GM23338 (cell line): ENCODE data around the gene TSPAN10. TPM values are rescaled to one million over a fixed set of nuclear protein-coding genes. Genes with fewer than 3 reads are reported as not detected.

Experiments used
- ATAC-seq: fragments of 200-7000 bp; cut with Tn5 transposase; 3 replicates; pipeline ENCODE4 v1.9.1; 2020
- DNase-seq: peaks from one replicate; pipeline ENCODE4 v3.0.0-alpha.2; 2015; ENCODE audit warnings: low spot score
- H2AFZ ChIP-seq: fragments of 200-600 bp; sonication (generic); 2 replicates; pipeline ENCODE4 v1.8.0; 2016; ENCODE audit warnings: antibody characterized with exemption, mild to moderate bottlenecking, moderate library complexity
- H3F3A ChIP-seq: fragments of 200-600 bp; sonication (generic); replicated peaks from 2 replicates; pipeline ENCODE4 v1.8.0; 2017; ENCODE audit warnings: antibody characterized with exemption, mixed run types, low read depth
- H3K27ac ChIP-seq: fragments of 200-600 bp; sonication (generic); 2 replicates; pipeline ENCODE4 v1.6.1; 2016; ENCODE audit warnings: low read depth
- H3K27me3 ChIP-seq: fragments of 200-600 bp; sonication (generic); 2 replicates; pipeline ENCODE4 v1.8.0; 2016; ENCODE audit warnings: mild to moderate bottlenecking, mixed run types, moderate library complexity; ENCODE audit not compliant: insufficient read depth
- H3K36me3 ChIP-seq: fragments of 200-600 bp; sonication (generic); 2 replicates; pipeline ENCODE4 v1.8.0; 2016; ENCODE audit warnings: mild to moderate bottlenecking; ENCODE audit not compliant: insufficient read depth
- H3K4me1 ChIP-seq: fragments of 200-600 bp; sonication (generic); 2 replicates; pipeline ENCODE4 v1.8.0; 2016; ENCODE audit warnings: mild to moderate bottlenecking, moderate library complexity; ENCODE audit not compliant: insufficient read depth
- H3K4me2 ChIP-seq: fragments of 200-600 bp; sonication (generic); 2 replicates; pipeline ENCODE4 v1.7.1; 2017; ENCODE audit warnings: mixed run types
- H3K4me3 ChIP-seq: fragments of 200-600 bp; sonication (generic); 2 replicates; pipeline ENCODE4 v1.6.1; 2016; ENCODE audit warnings: mixed run types
- H3K79me2 ChIP-seq: fragments of 200-600 bp; sonication (generic); replicated peaks from 2 replicates; pipeline ENCODE4 v1.8.0; 2017; ENCODE audit warnings: mild to moderate bottlenecking; ENCODE audit not compliant: insufficient read depth
- H3K9me2 ChIP-seq: fragments of 200-600 bp; sonication (generic); 2 replicates; pipeline ENCODE4 v1.8.0; 2017; ENCODE audit not compliant: insufficient read depth
- H4K20me1 ChIP-seq: fragments of 200-600 bp; sonication (generic); replicated peaks from 2 replicates; pipeline ENCODE4 v1.8.0; 2017; ENCODE audit warnings: mild to moderate bottlenecking; ENCODE audit not compliant: insufficient read depth
- H3K27ac Mint-ChIP-seq: 2 replicates; pipeline ENCODE4 v1.8.0; 2020; ENCODE audit warnings: inconsistent platforms, mild to moderate bottlenecking, moderate library complexity, mixed read lengths
- H3K27me3 Mint-ChIP-seq: 3 replicates; pipeline ENCODE4 v1.8.0; 2022; ENCODE audit warnings: low read depth, mild to moderate bottlenecking, moderate library complexity, mixed read lengths, inconsistent platforms; ENCODE audit not compliant: insufficient read depth, poor library complexity
- H3K36me3 Mint-ChIP-seq: 3 replicates; pipeline ENCODE4 v1.8.0; 2021; ENCODE audit warnings: low read depth, mild to moderate bottlenecking, inconsistent platforms, moderate library complexity, mixed read lengths
- H3K4me1 Mint-ChIP-seq: 3 replicates; pipeline ENCODE4 v1.8.0; 2020; ENCODE audit warnings: mild to moderate bottlenecking, inconsistent platforms, mixed read lengths
- H3K4me3 Mint-ChIP-seq: 3 replicates; pipeline ENCODE4 v1.8.0; 2021; ENCODE audit warnings: moderate library complexity, mild to moderate bottlenecking, inconsistent platforms, mixed read lengths
- H3K9me3 Mint-ChIP-seq: 3 replicates; pipeline ENCODE4 v1.8.0; 2020; ENCODE audit warnings: moderate library complexity, mild to moderate bottlenecking, inconsistent platforms, mixed read lengths
- CREB1 ChIP-seq: fragments of 250-450 bp; sonication (Bioruptor Pico); IDR thresholded peaks from 2 replicates; pipeline ENCODE4 v1.5.0; 2020; ENCODE audit warnings: low read depth, mild to moderate bottlenecking, moderate library complexity
- EZH2 ChIP-seq: fragments of 200-600 bp; sonication (generic); IDR thresholded peaks from one replicate; pipeline ENCODE4 v1.8.0; 2017; ENCODE audit warnings: antibody characterized with exemption, mild to moderate bottlenecking, low read depth; ENCODE audit not compliant: unreplicated experiment
- EZH2phosphoT487 ChIP-seq: fragments of 200-600 bp; sonication (generic); IDR thresholded peaks from one replicate; pipeline ENCODE4 v1.8.1; 2018; ENCODE audit warnings: antibody characterized with exemption; ENCODE audit not compliant: unreplicated experiment
- JUNB ChIP-seq: IDR thresholded peaks from one replicate; pipeline ENCODE4 v1.6.1; 2016; ENCODE audit warnings: antibody characterized with exemption; ENCODE audit not compliant: unreplicated experiment
- NANOG ChIP-seq: IDR thresholded peaks from 2 replicates; pipeline ENCODE4 v1.6.1; 2016; ENCODE audit warnings: antibody characterized with exemption, borderline replicate concordance
- POLR2AphosphoS5 ChIP-seq: IDR thresholded peaks from 2 replicates; pipeline ENCODE4 v1.6.1; 2016; ENCODE audit warnings: antibody characterized with exemption, low read depth
- STAT1 ChIP-seq: IDR thresholded peaks from one replicate; pipeline ENCODE4 v1.6.1; 2016; ENCODE audit warnings: antibody characterized with exemption; ENCODE audit not compliant: unreplicated experiment
- ZNF114 ChIP-seq: fragments of 250-450 bp; sonication (Bioruptor Pico); IDR thresholded peaks from 2 replicates; pipeline ENCODE4 v1.5.0; 2020; ENCODE audit warnings: mild to moderate bottlenecking, moderate library complexity
- ZNF331 ChIP-seq: fragments of 250-450 bp; sonication (Bioruptor Pico); IDR thresholded peaks from 2 replicates; pipeline ENCODE4 v1.5.0; 2020; ENCODE audit warnings: low read depth, mild to moderate bottlenecking, moderate library complexity
- polyA plus RNA-seq: library from polyadenylated mRNA; unstranded; fragments of >200 nt; fragmentation: Nextera tagmentation; extraction: Ambion mirVana; gene quantifications from 2 replicates; pipeline ENCODE4 v1.2.1, GENCODE V29; 2016
- total RNA-seq: library from RNA; depleted of rRNA; stranded (reverse); fragments of >200 nt; shearing (Covaris generic); gene quantifications from 2 replicates; pipeline ENCODE4 v1.2.3, GENCODE V29; 2014
- TF ChIP-seq, protein P1 (sequence below): IDR thresholded peaks from one replicate; pipeline ENCODE4 v1.6.1; 2018; ENCODE audit warnings: antibody characterized with exemption; ENCODE audit not compliant: unreplicated experiment
- TF ChIP-seq, protein P2 (sequence below), 2 experiments: fragments of 200-600 bp in 1 of 2; sonication (generic) in 1 of 2; conservative IDR thresholded peaks; 2 replicates each; pipeline versions ENCODE4 v1.5.1 to v1.6.1; 2016 to 2017; ENCODE audit warnings: antibody characterized with exemption in 2 of 2, low read depth in 2 of 2, mild to moderate bottlenecking in 2 of 2, moderate library complexity in 1 of 2
- TF ChIP-seq, protein P3 (sequence below): fragments of 250-450 bp; sonication (Bioruptor Pico); IDR thresholded peaks from 2 replicates; pipeline ENCODE4 v1.5.0; 2020; ENCODE audit warnings: mild to moderate bottlenecking, moderate library complexity
- TF ChIP-seq, protein P4 (sequence below): IDR thresholded peaks from 2 replicates; pipeline ENCODE4 v1.6.1; 2016; ENCODE audit warnings: antibody characterized with exemption

Gene TSPAN10
- total and polyA plus RNA-seq, 2 experiments from 2014 or later, result 0.66 to 1.2 TPM

DNA sequence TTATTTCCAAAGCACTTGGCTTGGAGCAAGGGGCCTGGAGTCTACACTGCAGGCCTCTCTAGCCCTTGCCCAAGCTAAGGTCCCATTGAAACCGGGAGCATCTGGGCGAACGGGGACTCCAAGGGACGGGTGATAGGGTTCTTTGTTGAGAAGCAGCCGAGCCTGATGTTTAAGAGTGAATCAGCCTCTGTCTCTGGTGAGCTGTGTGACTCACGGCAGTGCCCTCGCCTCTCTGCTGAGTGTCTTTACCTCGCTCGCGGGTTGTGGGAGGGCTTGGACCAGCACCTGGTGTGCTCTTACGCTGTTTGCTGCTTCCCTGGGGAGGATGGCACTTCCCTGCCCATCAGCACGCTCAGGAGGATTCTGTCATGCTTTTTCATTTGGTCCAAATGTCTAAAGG lies 48.1 kb downstream of the TSPAN10 start:
- Histone ChIP-seq H3K36me3 (no peaks in the 10 kb centered on the region), H3F3A (peaks cover 18% of the 10 kb centered on the region), H3K9me2 (no peaks in the 10 kb centered on the region), H3K27ac (no peak overlapping the region), H2AFZ (no peak overlapping the region), H4K20me1 (peaks cover 8% of the 10 kb centered on the region; the same call in 1 of the 2 replicates), H3K4me3 (peak overlapping the region; percentile 96), H3K4me1 (peaks cover 6% of the 10 kb centered on the region), H3K4me2 (peak overlapping the region; percentile 99), H3K27me3 (no peaks in the 10 kb centered on the region), H3K79me2 (peaks cover 48% of the 10 kb centered on the region)
- no peaks in the 10 kb centered on the region; the same call in 2 of the 3 replicates for H3K9me3 Mint-ChIP-seq
- peaks cover 44% of the 10 kb centered on the region for H3K36me3 Mint-ChIP-seq
- H3K27me3 Mint-ChIP-seq, result peaks cover 16% of the 10 kb centered on the region
- peak overlapping the region; percentile 92 for H3K4me3 Mint-ChIP-seq
- H3K4me1 Mint-ChIP-seq, result peaks cover 12% of the 10 kb centered on the region
- H3K27ac Mint-ChIP-seq, result no peak overlapping the region
- TF ChIP-seq CREB1 (CRISPR knock-in tag), result no peak
- TF ChIP-seq, protein P1, sequence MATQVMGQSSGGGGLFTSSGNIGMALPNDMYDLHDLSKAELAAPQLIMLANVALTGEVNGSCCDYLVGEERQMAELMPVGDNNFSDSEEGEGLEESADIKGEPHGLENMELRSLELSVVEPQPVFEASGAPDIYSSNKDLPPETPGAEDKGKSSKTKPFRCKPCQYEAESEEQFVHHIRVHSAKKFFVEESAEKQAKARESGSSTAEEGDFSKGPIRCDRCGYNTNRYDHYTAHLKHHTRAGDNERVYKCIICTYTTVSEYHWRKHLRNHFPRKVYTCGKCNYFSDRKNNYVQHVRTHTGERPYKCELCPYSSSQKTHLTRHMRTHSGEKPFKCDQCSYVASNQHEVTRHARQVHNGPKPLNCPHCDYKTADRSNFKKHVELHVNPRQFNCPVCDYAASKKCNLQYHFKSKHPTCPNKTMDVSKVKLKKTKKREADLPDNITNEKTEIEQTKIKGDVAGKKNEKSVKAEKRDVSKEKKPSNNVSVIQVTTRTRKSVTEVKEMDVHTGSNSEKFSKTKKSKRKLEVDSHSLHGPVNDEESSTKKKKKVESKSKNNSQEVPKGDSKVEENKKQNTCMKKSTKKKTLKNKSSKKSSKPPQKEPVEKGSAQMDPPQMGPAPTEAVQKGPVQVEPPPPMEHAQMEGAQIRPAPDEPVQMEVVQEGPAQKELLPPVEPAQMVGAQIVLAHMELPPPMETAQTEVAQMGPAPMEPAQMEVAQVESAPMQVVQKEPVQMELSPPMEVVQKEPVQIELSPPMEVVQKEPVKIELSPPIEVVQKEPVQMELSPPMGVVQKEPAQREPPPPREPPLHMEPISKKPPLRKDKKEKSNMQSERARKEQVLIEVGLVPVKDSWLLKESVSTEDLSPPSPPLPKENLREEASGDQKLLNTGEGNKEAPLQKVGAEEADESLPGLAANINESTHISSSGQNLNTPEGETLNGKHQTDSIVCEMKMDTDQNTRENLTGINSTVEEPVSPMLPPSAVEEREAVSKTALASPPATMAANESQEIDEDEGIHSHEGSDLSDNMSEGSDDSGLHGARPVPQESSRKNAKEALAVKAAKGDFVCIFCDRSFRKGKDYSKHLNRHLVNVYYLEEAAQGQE, result no peak
- no peak for TF ChIP-seq EZH2
- TF ChIP-seq, protein P2, sequence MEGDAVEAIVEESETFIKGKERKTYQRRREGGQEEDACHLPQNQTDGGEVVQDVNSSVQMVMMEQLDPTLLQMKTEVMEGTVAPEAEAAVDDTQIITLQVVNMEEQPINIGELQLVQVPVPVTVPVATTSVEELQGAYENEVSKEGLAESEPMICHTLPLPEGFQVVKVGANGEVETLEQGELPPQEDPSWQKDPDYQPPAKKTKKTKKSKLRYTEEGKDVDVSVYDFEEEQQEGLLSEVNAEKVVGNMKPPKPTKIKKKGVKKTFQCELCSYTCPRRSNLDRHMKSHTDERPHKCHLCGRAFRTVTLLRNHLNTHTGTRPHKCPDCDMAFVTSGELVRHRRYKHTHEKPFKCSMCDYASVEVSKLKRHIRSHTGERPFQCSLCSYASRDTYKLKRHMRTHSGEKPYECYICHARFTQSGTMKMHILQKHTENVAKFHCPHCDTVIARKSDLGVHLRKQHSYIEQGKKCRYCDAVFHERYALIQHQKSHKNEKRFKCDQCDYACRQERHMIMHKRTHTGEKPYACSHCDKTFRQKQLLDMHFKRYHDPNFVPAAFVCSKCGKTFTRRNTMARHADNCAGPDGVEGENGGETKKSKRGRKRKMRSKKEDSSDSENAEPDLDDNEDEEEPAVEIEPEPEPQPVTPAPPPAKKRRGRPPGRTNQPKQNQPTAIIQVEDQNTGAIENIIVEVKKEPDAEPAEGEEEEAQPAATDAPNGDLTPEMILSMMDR (conservative IDR thresholded peaks at IDR 0.05; ENCODE audit: low read depth in 2 of 2), result no peak
- TF ChIP-seq ZNF331 (CRISPR knock-in tag), result no peak
- no peak for TF ChIP-seq POLR2AphosphoS5
- TF ChIP-seq, protein P3, sequence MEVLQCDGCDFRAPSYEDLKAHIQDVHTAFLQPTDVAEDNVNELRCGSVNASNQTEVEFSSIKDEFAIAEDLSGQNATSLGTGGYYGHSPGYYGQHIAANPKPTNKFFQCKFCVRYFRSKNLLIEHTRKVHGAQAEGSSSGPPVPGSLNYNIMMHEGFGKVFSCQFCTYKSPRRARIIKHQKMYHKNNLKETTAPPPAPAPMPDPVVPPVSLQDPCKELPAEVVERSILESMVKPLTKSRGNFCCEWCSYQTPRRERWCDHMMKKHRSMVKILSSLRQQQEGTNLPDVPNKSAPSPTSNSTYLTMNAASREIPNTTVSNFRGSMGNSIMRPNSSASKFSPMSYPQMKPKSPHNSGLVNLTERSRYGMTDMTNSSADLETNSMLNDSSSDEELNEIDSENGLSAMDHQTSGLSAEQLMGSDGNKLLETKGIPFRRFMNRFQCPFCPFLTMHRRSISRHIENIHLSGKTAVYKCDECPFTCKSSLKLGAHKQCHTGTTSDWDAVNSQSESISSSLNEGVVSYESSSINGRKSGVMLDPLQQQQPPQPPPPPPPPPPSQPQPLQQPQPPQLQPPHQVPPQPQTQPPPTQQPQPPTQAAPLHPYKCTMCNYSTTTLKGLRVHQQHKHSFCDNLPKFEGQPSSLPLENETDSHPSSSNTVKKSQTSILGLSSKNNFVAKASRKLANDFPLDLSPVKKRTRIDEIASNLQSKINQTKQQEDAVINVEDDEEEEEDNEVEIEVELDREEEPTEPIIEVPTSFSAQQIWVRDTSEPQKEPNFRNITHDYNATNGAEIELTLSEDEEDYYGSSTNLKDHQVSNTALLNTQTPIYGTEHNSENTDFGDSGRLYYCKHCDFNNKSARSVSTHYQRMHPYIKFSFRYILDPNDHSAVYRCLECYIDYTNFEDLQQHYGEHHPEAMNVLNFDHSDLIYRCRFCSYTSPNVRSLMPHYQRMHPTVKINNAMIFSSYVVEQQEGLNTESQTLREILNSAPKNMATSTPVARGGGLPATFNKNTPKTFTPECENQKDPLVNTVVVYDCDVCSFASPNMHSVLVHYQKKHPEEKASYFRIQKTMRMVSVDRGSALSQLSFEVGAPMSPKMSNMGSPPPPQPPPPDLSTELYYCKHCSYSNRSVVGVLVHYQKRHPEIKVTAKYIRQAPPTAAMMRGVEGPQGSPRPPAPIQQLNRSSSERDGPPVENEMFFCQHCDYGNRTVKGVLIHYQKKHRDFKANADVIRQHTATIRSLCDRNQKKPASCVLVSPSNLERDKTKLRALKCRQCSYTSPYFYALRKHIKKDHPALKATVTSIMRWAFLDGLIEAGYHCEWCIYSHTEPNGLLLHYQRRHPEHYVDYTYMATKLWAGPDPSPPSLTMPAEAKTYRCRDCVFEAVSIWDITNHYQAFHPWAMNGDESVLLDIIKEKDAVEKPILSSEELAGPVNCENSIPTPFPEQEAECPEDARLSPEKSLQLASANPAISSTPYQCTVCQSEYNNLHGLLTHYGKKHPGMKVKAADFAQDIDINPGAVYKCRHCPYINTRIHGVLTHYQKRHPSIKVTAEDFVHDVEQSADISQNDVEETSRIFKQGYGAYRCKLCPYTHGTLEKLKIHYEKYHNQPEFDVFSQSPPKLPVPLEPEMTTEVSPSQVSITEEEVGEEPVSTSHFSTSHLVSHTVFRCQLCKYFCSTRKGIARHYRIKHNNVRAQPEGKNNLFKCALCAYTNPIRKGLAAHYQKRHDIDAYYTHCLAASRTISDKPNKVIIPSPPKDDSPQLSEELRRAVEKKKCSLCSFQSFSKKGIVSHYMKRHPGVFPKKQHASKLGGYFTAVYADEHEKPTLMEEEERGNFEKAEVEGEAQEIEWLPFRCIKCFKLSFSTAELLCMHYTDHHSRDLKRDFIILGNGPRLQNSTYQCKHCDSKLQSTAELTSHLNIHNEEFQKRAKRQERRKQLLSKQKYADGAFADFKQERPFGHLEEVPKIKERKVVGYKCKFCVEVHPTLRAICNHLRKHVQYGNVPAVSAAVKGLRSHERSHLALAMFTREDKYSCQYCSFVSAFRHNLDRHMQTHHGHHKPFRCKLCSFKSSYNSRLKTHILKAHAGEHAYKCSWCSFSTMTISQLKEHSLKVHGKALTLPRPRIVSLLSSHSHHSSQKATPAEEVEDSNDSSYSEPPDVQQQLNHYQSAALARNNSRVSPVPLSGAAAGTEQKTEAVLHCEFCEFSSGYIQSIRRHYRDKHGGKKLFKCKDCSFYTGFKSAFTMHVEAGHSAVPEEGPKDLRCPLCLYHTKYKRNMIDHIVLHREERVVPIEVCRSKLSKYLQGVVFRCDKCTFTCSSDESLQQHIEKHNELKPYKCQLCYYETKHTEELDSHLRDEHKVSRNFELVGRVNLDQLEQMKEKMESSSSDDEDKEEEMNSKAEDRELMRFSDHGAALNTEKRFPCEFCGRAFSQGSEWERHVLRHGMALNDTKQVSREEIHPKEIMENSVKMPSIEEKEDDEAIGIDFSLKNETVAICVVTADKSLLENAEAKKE, result no peak
- TF ChIP-seq ZNF114 (CRISPR knock-in tag), result no peak
- TF ChIP-seq STAT1, result no peak
- TF ChIP-seq EZH2phosphoT487, result no peak
- TF ChIP-seq JUNB, result no peak
- no peak for TF ChIP-seq NANOG
- TF ChIP-seq, protein P4, sequence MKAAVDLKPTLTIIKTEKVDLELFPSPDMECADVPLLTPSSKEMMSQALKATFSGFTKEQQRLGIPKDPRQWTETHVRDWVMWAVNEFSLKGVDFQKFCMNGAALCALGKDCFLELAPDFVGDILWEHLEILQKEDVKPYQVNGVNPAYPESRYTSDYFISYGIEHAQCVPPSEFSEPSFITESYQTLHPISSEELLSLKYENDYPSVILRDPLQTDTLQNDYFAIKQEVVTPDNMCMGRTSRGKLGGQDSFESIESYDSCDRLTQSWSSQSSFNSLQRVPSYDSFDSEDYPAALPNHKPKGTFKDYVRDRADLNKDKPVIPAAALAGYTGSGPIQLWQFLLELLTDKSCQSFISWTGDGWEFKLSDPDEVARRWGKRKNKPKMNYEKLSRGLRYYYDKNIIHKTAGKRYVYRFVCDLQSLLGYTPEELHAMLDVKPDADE, result no peak
- no peak for ATAC-seq
- DNase-seq, result no peak
